ENCODE measurements around the gene SMIM22.
"Not testable (repeated sequence)": the region's sequence is repeated elsewhere in the genome, so short reads cannot be mapped to it uniquely, and the experiment has no call there.

DNA sequence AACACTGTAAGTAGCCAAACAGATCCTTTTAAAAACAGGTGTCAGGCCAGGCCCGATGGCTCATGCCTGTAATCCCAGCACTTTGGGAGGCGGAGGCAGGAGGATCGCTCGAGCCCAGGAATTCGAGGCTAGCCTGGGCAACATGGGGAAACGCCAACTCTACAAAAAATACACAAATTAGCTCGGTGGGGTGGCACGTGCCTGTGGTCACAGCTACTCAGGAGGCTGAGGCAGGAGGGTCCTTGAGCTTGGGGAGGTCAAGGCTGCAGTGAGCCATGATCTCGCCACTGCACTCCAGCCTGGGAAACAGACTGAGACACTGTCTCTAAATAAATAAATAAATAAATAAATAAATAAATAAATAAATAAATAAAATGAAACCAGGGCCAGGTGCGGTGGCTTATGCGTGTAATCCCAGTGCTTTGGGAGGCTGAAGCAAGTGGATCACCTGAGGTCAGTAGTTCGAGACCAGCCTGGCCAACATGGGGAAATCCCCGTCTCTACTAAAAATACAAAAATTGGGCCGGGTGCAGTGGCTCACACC, 10.7 kb upstream of the SMIM22 start:
- not testable (repeated sequence) for TF ChIP-seq POLR2A, POLR2AphosphoS5 (IDR thresholded peaks at IDR 0.05)
- TF ChIP-seq, protein P1, sequence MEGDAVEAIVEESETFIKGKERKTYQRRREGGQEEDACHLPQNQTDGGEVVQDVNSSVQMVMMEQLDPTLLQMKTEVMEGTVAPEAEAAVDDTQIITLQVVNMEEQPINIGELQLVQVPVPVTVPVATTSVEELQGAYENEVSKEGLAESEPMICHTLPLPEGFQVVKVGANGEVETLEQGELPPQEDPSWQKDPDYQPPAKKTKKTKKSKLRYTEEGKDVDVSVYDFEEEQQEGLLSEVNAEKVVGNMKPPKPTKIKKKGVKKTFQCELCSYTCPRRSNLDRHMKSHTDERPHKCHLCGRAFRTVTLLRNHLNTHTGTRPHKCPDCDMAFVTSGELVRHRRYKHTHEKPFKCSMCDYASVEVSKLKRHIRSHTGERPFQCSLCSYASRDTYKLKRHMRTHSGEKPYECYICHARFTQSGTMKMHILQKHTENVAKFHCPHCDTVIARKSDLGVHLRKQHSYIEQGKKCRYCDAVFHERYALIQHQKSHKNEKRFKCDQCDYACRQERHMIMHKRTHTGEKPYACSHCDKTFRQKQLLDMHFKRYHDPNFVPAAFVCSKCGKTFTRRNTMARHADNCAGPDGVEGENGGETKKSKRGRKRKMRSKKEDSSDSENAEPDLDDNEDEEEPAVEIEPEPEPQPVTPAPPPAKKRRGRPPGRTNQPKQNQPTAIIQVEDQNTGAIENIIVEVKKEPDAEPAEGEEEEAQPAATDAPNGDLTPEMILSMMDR (IDR thresholded peaks at IDR 0.05 in 8 of 11, conservative IDR thresholded peaks at IDR 0.05 in 3 of 11): not testable (repeated sequence)
